HAP-1 (cell line): ENCODE measurements around the gene KLK10.

Experiments used
- DNase-seq, 2 experiments: peaks; one replicate each; pipeline ENCODE4 v3.0.0-alpha.2; 2016 to 2020; ENCODE audit warnings: low spot score in 2 of 2
- H3K27me3 ChIP-seq: fragments of 250-450 bp; sonication (Bioruptor Pico); 2 replicates; pipeline ENCODE4 v1.5.1; 2020; ENCODE audit warnings: low read depth, mild to moderate bottlenecking, moderate library complexity
- H3K36me3 ChIP-seq: fragments of 250-450 bp; sonication (Bioruptor Pico); replicated peaks from 2 replicates; pipeline ENCODE4 v1.5.1; 2020; ENCODE audit warnings: mild to moderate bottlenecking
- H3K4me1 ChIP-seq: fragments of 250-450 bp; sonication (Bioruptor Pico); 2 replicates; pipeline ENCODE4 v1.5.1; 2020; ENCODE audit warnings: mild to moderate bottlenecking
- H3K4me3 ChIP-seq: fragments of 250-450 bp; sonication (Bioruptor Pico); 2 replicates; pipeline ENCODE4 v1.5.1; 2020; ENCODE audit warnings: mild to moderate bottlenecking, moderate library complexity
- H3K9me3 ChIP-seq: fragments of 250-450 bp; sonication (Bioruptor Pico); 2 replicates; pipeline ENCODE4 v1.5.1; 2020; ENCODE audit warnings: mild to moderate bottlenecking, moderate library complexity
- in situ Hi-C: fragments of 300-500 bp; cut with MboI; formaldehyde crosslinking; loops from 3 replicates; pipeline ENCODE4 v1.14.3; 2020; ENCODE audit warnings: low sequenced_read_pairs, inconsistent platforms, mixed read lengths

KLK10 gene

GRCh38 chr19:51020988-51021651 is 1.6 kb upstream of the KLK10 start:
- Histone ChIP-seq H3K36me3 (no peaks in the 10 kb centered on the region), H3K9me3 (no peaks in the 10 kb centered on the region), H3K4me1 (no peaks in the 10 kb centered on the region; the same call in 1 of the 2 replicates), H3K27me3 (peaks cover 25% of the 10 kb centered on the region), H3K4me3 (no peak overlapping the region)
- in situ Hi-C loops, result loop anchor here (5.0 kb wide), 1 partner anchor 71 kb away; no protein-coding TSS in a partner anchor
- peak; percentile 58 to 73 for DNase-seq

- DNase-seq, result peak in 1 of 2 experiments; percentile 58
- Histone ChIP-seq H3K4me1 (no peaks in the 10 kb centered on the region; the same call in 1 of the 2 replicates), H3K4me3 (peak overlapping the region; percentile 16), H3K36me3 (no peaks in the 10 kb centered on the region), H3K27me3 (peaks cover 20% of the 10 kb centered on the region), H3K9me3 (no peaks in the 10 kb centered on the region)
- in situ Hi-C loops, result no loop called here
These were observed 565 bp downstream of the KLK10 start for GRCh38 chr19:51018745-51019543.

- DNase-seq, result peak; percentile 49 to 86
- no peaks in the 10 kb centered on the region for H3K9me3 ChIP-seq
- no peaks in the 10 kb centered on the region; the same call in 1 of the 2 replicates for H3K4me1 ChIP-seq
- peaks cover 20% of the 10 kb centered on the region for H3K27me3 ChIP-seq
- in situ Hi-C loops, result no loop called here
- no peaks in the 10 kb centered on the region for H3K36me3 ChIP-seq
- peak overlapping the region; percentile 14 for H3K4me3 ChIP-seq
These were observed 2.5 kb downstream of the KLK10 start for GRCh38 chr19:51016798-51017683.

GRCh38 chr19:51015691-51016267 is 3.7 kb downstream of the KLK10 start:
- DNase-seq, result no peak
- H3K4me3 ChIP-seq, result no peak overlapping the region
- H3K27me3 ChIP-seq, result peaks cover 20% of the 10 kb centered on the region
- in situ Hi-C loops, result no loop called here
- no peaks in the 10 kb centered on the region for H3K36me3 ChIP-seq
- H3K4me1 ChIP-seq, result no peaks in the 10 kb centered on the region; the same call in 1 of the 2 replicates
- H3K9me3 ChIP-seq, result no peaks in the 10 kb centered on the region

GRCh38 chr19:51014242-51014641 is 5.3 kb downstream of the KLK10 start:
- H3K4me1 ChIP-seq, result no peaks in the 10 kb centered on the region
- peaks cover 17% of the 10 kb centered on the region for H3K27me3 ChIP-seq
- in situ Hi-C loops, result no loop called here
- no peaks in the 10 kb centered on the region for H3K9me3 ChIP-seq
- H3K4me3 ChIP-seq, result no peak overlapping the region
- no peaks in the 10 kb centered on the region for H3K36me3 ChIP-seq
- DNase-seq, result no peak

GRCh38 chr19:51012661-51013190 is 6.8 kb downstream of the KLK10 start:
- no peak for DNase-seq
- in situ Hi-C loops, result no loop called here
- Histone ChIP-seq H3K4me3 (no peak overlapping the region), H3K4me1 (no peaks in the 10 kb centered on the region), H3K36me3 (no peaks in the 10 kb centered on the region), H3K27me3 (peaks cover 10% of the 10 kb centered on the region), H3K9me3 (no peaks in the 10 kb centered on the region)

- Histone ChIP-seq H3K4me3 (no peak overlapping the region), H3K36me3 (no peaks in the 10 kb centered on the region), H3K4me1 (no peaks in the 10 kb centered on the region), H3K9me3 (no peaks in the 10 kb centered on the region), H3K27me3 (peaks cover 9% of the 10 kb centered on the region)
- DNase-seq, result no peak
- in situ Hi-C loops, result no loop called here
These were observed 9.3 kb downstream of the KLK10 start for GRCh38 chr19:51010066-51010795.

- no peaks in the 10 kb centered on the region for H3K36me3 ChIP-seq
- peaks cover 9% of the 10 kb centered on the region for H3K27me3 ChIP-seq
- no peaks in the 10 kb centered on the region for H3K9me3 ChIP-seq
- in situ Hi-C loops, result no loop called here
- H3K4me3 ChIP-seq, result no peak overlapping the region
- H3K4me1 ChIP-seq, result no peaks in the 10 kb centered on the region
- DNase-seq, result no peak
These were observed 10.2 kb downstream of the KLK10 start for GRCh38 chr19:51009061-51009891.

GRCh38 chr19:51007488-51007887 is 12.0 kb downstream of the KLK10 start:
- in situ Hi-C loops, result no loop called here
- no peak for DNase-seq
- Histone ChIP-seq H3K36me3 (no peaks in the 10 kb centered on the region), H3K4me3 (no peak overlapping the region), H3K4me1 (no peaks in the 10 kb centered on the region), H3K9me3 (no peaks in the 10 kb centered on the region), H3K27me3 (peaks cover 9% of the 10 kb centered on the region)

- DNase-seq, result no peak
- H3K4me1 ChIP-seq, result no peaks in the 10 kb centered on the region
- H3K27me3 ChIP-seq, result peaks cover 9% of the 10 kb centered on the region
- H3K4me3 ChIP-seq, result no peak overlapping the region
- in situ Hi-C loops, result no loop called here
- H3K36me3 ChIP-seq, result no peaks in the 10 kb centered on the region
- no peaks in the 10 kb centered on the region for H3K9me3 ChIP-seq
These were observed 13.1 kb downstream of the KLK10 start for GRCh38 chr19:51006406-51006805.

GRCh38 chr19:51005248-51005647 is 14.3 kb downstream of the KLK10 start:
- DNase-seq, result no peak
- Histone ChIP-seq H3K27me3 (peaks cover 9% of the 10 kb centered on the region), H3K36me3 (no peaks in the 10 kb centered on the region), H3K4me3 (no peak overlapping the region), H3K9me3 (no peaks in the 10 kb centered on the region), H3K4me1 (no peaks in the 10 kb centered on the region)
- in situ Hi-C loops, result no loop called here

- in situ Hi-C loops, result no loop called here
- H3K36me3 ChIP-seq, result no peaks in the 10 kb centered on the region
- H3K27me3 ChIP-seq, result peaks cover 5% of the 10 kb centered on the region
- DNase-seq, result no peak
- H3K4me1 ChIP-seq, result no peaks in the 10 kb centered on the region
- H3K4me3 ChIP-seq, result no peak overlapping the region
- H3K9me3 ChIP-seq, result no peaks in the 10 kb centered on the region
These were observed 16.2 kb downstream of the KLK10 start for GRCh38 chr19:51003316-51003715.
